PFSK-1 (cell line): ENCODE results near the gene SERPINB8.

ENCODE experiments used
- POLR2AphosphoS5 ChIP-seq: IDR thresholded peaks from 2 replicates; pipeline ENCODE4 v1.6.1; 2012; ENCODE audit warnings: low read depth, mild to moderate bottlenecking, control low read depth, low read length, moderate library complexity
- SIN3A ChIP-seq: IDR thresholded peaks from 2 replicates; pipeline ENCODE4 v1.6.1; 2012; ENCODE audit warnings: mild to moderate bottlenecking, low read length, moderate library complexity, borderline replicate concordance; ENCODE audit not compliant: insufficient read depth

DNA sequence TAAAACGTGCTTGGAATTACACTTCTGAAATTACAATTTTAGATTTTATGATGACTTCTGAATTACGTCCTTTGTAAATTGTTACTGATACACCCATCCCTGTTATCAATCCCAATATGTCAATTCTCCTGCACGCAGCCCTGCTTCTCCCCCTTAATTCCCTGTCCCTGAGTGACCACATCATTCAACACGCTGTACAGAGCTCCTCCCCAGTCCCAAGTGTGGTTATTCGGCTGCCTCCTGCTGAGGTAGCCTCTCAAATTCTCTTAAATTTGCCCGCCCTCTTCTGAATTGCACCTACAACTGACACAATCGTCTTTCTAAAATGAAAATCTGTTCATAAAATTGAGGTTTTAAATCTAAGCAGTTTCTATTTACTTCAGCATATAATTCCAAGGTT, 10.1 kb downstream of the SERPINB8 start:
- no peak for TF ChIP-seq POLR2AphosphoS5
- no peak for TF ChIP-seq SIN3A
